GM21390 (cell line): ENCODE data around the gene GREB1L.
"Not testable (repeated sequence)": the region's sequence is repeated elsewhere in the genome, so short reads cannot be mapped to it uniquely, and the experiment has no call there.

Source experiments
- ATAC-seq: cut with Tn5 transposase; IDR thresholded peaks from one replicate; pipeline ENCODE4 v1.9.1; 2021; ENCODE audit not compliant: unreplicated experiment

GREB1L gene

GRCh38 chr18:21303895-21304294, 61.9 kb downstream of the GREB1L start:
- no peak for ATAC-seq

GRCh38 chr18:21305621-21306020, 63.6 kb downstream of the GREB1L start:
- no peak for ATAC-seq

- ATAC-seq = no peak
Observed at GRCh38 chr18:21306368-21306767, 64.3 kb downstream of the GREB1L start.

GRCh38 chr18:21307578-21307977, 65.5 kb downstream of the GREB1L start:
- ATAC-seq = no peak

GRCh38 chr18:21309248-21309647, 67.2 kb downstream of the GREB1L start:
- no peak for ATAC-seq

- ATAC-seq = not testable (repeated sequence)
Observed at GRCh38 chr18:21311980-21312379, 69.9 kb downstream of the GREB1L start.

- ATAC-seq = no peak
Observed at GRCh38 chr18:21313576-21313975, 71.5 kb downstream of the GREB1L start.

- no peak for ATAC-seq
Observed at GRCh38 chr18:21314724-21315123, 72.7 kb downstream of the GREB1L start.

GRCh38 chr18:21315126-21315525, 73.1 kb downstream of the GREB1L start:
- ATAC-seq = not testable (repeated sequence)

GRCh38 chr18:21315741-21316197, 73.7 kb downstream of the GREB1L start:
- ATAC-seq = no peak

GRCh38 chr18:21316296-21316695, 74.3 kb downstream of the GREB1L start:
- ATAC-seq = no peak

- no peak for ATAC-seq
Observed at GRCh38 chr18:21321711-21322110, 79.7 kb downstream of the GREB1L start.

GRCh38 chr18:21327101-21327500, 85.1 kb downstream of the GREB1L start:
- ATAC-seq = no peak

- ATAC-seq = no peak
Observed at GRCh38 chr18:21330122-21330701, 88.2 kb downstream of the GREB1L start.

GRCh38 chr18:21331065-21331464, 89.0 kb downstream of the GREB1L start:
- ATAC-seq = no peak

GRCh38 chr18:21335927-21336488, 94.0 kb downstream of the GREB1L start:
- ATAC-seq = no peak

GRCh38 chr18:21336846-21337245, 94.8 kb downstream of the GREB1L start:
- ATAC-seq = no peak

- ATAC-seq = no peak
Observed at GRCh38 chr18:21341141-21341540, 99.1 kb downstream of the GREB1L start.

- ATAC-seq = no peak
Observed at GRCh38 chr18:21342372-21342771, 100.3 kb downstream of the GREB1L start.

GRCh38 chr18:21344860-21345259, 102.8 kb downstream of the GREB1L start:
- ATAC-seq = no peak

- ATAC-seq = no peak
Observed at GRCh38 chr18:21345840-21346239, 103.8 kb downstream of the GREB1L start.

GRCh38 chr18:21359746-21360145, 117.7 kb downstream of the GREB1L start:
- no peak for ATAC-seq

GRCh38 chr18:21361307-21361880, 119.4 kb downstream of the GREB1L start:
- no peak for ATAC-seq
